PC-9 (cell line): ENCODE data around the gene ALDOA.

Experiments
- EZH2 ChIP-seq: fragments of 200-600 bp; sonication (generic); IDR thresholded peaks from 2 replicates; pipeline ENCODE4 v1.8.0; 2017; ENCODE audit warnings: antibody characterized with exemption, low read depth
- TF ChIP-seq, protein P1 (sequence below): fragments of 200-600 bp; sonication (generic); conservative IDR thresholded peaks from 2 replicates; pipeline ENCODE4 v1.6.1; 2017; ENCODE audit warnings: mixed run types, antibody characterized with exemption, mild to moderate bottlenecking, moderate library complexity

DNA sequence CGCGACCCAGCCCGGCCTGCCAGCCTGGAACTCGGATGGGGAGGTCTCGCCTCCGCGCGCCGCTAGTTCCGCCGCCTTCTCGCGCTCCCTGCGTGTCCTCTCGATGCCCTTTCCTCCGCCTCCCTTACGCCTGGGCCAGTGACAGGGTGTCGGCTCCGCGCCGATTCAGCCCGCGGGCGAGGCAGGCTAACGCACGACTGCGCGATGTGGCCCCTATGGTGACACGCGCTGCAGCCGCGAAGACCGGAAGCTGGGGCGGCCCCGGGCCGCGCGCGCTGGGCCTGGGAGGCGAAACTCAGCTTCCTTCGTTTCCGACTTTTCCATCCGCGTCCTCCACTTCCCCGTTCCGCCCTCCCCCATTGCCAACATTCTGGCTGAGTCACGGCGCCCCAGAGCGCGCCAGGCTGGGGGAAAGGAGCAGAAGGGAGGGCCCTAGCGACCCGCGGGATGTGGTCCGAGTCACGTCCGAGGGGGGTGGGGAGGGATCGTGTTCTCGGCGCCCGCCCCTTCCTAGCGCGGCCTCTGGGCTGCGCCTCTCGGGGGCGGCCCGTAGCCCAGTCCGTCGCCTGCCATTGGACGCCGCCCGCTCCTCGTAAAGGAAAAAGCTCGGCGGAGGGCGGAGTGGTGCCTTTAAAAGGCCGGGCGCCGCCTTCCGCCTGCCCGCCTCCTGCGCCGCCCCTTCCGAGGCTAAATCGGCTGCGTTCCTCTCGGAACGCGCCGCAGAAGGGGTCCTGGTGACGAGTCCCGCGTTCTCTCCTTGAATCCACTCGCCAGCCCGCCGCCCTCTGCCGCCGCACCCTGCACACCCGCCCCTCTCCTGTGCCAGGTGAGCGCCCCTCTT is at the start of gene ALDOA:
- TF ChIP-seq, protein P1, sequence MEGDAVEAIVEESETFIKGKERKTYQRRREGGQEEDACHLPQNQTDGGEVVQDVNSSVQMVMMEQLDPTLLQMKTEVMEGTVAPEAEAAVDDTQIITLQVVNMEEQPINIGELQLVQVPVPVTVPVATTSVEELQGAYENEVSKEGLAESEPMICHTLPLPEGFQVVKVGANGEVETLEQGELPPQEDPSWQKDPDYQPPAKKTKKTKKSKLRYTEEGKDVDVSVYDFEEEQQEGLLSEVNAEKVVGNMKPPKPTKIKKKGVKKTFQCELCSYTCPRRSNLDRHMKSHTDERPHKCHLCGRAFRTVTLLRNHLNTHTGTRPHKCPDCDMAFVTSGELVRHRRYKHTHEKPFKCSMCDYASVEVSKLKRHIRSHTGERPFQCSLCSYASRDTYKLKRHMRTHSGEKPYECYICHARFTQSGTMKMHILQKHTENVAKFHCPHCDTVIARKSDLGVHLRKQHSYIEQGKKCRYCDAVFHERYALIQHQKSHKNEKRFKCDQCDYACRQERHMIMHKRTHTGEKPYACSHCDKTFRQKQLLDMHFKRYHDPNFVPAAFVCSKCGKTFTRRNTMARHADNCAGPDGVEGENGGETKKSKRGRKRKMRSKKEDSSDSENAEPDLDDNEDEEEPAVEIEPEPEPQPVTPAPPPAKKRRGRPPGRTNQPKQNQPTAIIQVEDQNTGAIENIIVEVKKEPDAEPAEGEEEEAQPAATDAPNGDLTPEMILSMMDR: no peak
- no peak for TF ChIP-seq EZH2
